ENCODE measurements around the gene CDKL4. TPM values are rescaled to one million over a fixed set of nuclear protein-coding genes. Genes with fewer than 3 reads are reported as not detected.
"Not testable (repeated sequence)": the region's sequence is repeated elsewhere in the genome, so short reads cannot be mapped to it uniquely, and the experiment has no call there.

CDKL4 gene
- total and polyA plus RNA-seq, 11 donors: 0.11 to 1.1 (median 0.67) TPM; not detected in 4

- TF ChIP-seq, protein P1, sequence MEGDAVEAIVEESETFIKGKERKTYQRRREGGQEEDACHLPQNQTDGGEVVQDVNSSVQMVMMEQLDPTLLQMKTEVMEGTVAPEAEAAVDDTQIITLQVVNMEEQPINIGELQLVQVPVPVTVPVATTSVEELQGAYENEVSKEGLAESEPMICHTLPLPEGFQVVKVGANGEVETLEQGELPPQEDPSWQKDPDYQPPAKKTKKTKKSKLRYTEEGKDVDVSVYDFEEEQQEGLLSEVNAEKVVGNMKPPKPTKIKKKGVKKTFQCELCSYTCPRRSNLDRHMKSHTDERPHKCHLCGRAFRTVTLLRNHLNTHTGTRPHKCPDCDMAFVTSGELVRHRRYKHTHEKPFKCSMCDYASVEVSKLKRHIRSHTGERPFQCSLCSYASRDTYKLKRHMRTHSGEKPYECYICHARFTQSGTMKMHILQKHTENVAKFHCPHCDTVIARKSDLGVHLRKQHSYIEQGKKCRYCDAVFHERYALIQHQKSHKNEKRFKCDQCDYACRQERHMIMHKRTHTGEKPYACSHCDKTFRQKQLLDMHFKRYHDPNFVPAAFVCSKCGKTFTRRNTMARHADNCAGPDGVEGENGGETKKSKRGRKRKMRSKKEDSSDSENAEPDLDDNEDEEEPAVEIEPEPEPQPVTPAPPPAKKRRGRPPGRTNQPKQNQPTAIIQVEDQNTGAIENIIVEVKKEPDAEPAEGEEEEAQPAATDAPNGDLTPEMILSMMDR (IDR thresholded peaks at IDR 0.05): no peak
- no peak for TF ChIP-seq POLR2A (IDR thresholded peaks at IDR 0.05)
- WGBS, 4 donors: 31 to 41% (median 36%) methylated on average over 8 of the region's 8 CpGs
- ATAC-seq: peak; percentile 77 to 81 (median 79)
- Histone ChIP-seq H3K4me1 (peaks cover 0 to 38% (median 6%) of the 10 kb centered on the region in 12 donors), H3K27ac (peak overlapping the region in 7 of 12 donors; percentile 1 to 47 (median 37)), H3K9me3 (no peaks in the 10 kb centered on the region), H3K27me3 (no peaks in the 10 kb centered on the region), H3K36me3 (no peaks in the 10 kb centered on the region), H3K4me3 (no peak overlapping the region)
- intact Hi-C loops (cut with DNase I): no loop called here
- no peak for DNase-seq
Measured at GRCh38 chr2:39141334-39142271, 102.2 kb downstream of the CDKL4 start.

- 69 to 74% (median 72%) methylated on average over 7 of the region's 7 CpGs for WGBS, 4 donors
- H3K27me3 ChIP-seq; H3K36me3 ChIP-seq; DNase-seq; intact Hi-C loops (cut with DNase I); H3K9me3 ChIP-seq; H3K4me3 ChIP-seq; ATAC-seq: not testable (repeated sequence)
- Histone ChIP-seq H3K27ac (peak overlapping the region in 9 of 12 donors; percentile 1 to 45 (median 30)), H3K4me1 (peaks cover 0 to 40% (median 6%) of the 10 kb centered on the region in 12 donors)
Measured at GRCh38 chr2:39140948-39141333, 102.8 kb downstream of the CDKL4 start.

GRCh38 chr2:39140322-39140847, 103.4 kb downstream of the CDKL4 start:
- TF ChIP-seq POLR2A (IDR thresholded peaks at IDR 0.05): no peak
- Histone ChIP-seq H3K4me1 (peaks cover 0 to 44% (median 6%) of the 10 kb centered on the region in 12 donors), H3K9me3 (no peaks in the 10 kb centered on the region), H3K27ac (peak overlapping the region in 11 of 12 donors; percentile 1 to 52 (median 30)), H3K36me3 (no peaks in the 10 kb centered on the region), H3K4me3 (no peak overlapping the region), H3K27me3 (no peaks in the 10 kb centered on the region)
- intact Hi-C loops (cut with DNase I): no loop called here
- WGBS, 4 donors: 36 to 54% (median 42%) methylated on average over 3 of the region's 3 CpGs
- ATAC-seq (peak; percentile 45 to 88 (median 77)), DNase-seq (no peak)

GRCh38 chr2:39139511-39140237, 104.1 kb downstream of the CDKL4 start:
- Histone ChIP-seq H3K36me3 (no peaks in the 10 kb centered on the region), H3K4me3 (no peak overlapping the region), H3K9me3 (no peaks in the 10 kb centered on the region), H3K27ac (peak overlapping the region in 7 of 12 donors; percentile 1 to 52 (median 45)), H3K27me3 (no peaks in the 10 kb centered on the region), H3K4me1 (peaks cover 0 to 44% (median 6%) of the 10 kb centered on the region in 12 donors)
- TF ChIP-seq POLR2A (IDR thresholded peaks at IDR 0.05): no peak
- TF ChIP-seq, protein P1 (IDR thresholded peaks at IDR 0.05): no peak
- DNase-seq: no peak
- 56 to 65% (median 64%) methylated on average over 2 of the region's 2 CpGs for WGBS, 4 donors
- no peak for ATAC-seq
- intact Hi-C loops (cut with DNase I): no loop called here

GRCh38 chr2:39138837-39139211, 104.9 kb downstream of the CDKL4 start:
- DNase-seq: no peak
- peaks cover 0 to 42% (median 6%) of the 10 kb centered on the region in 12 donors for H3K4me1 ChIP-seq
- H3K27me3 ChIP-seq: no peaks in the 10 kb centered on the region
- no peak for ATAC-seq
- WGBS, 4 donors: 93 to 95% (median 94%) methylated on average over 8 of the region's 8 CpGs
- no peak overlapping the region for H3K27ac ChIP-seq
- intact Hi-C loops (cut with DNase I): no loop called here
- no peaks in the 10 kb centered on the region for H3K9me3 ChIP-seq
- TF ChIP-seq, protein P1 (IDR thresholded peaks at IDR 0.05): no peak
- no peak for TF ChIP-seq POLR2A (IDR thresholded peaks at IDR 0.05)
- H3K4me3 ChIP-seq: no peak overlapping the region
- H3K36me3 ChIP-seq: no peaks in the 10 kb centered on the region

DNA sequence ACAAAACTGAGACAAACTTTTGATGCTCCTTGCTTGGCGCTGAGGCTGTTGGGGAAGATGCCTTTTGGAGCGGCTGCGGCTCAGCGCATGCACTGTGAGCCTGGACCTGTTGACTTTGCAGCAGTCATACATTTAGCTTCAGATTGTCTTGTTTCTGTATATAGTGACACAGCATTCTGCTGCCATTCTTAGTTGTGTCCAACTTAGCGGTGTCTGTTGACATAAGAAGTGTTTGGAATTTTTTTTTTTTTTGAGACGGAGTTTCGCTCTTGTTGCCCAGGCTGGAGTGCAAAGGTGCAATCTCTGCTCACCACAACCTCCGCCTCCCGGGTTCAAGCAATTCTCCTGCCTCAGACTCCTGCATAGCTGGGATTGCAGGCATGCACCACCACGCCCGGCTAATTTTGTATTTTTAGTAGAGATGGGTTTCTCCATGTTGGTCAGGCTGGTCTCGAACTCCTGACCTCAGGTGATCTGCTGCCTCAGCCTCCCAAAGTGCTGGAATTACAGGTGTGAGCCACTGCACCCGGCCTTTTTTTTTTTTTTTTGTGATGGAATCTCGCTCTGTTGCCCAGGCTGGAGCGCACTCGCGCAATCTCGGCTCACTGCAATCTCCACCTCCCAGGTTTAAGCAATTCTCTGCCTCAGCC, 105.5 kb downstream of the CDKL4 start:
- H3K27me3 ChIP-seq; DNase-seq; H3K4me3 ChIP-seq; H3K36me3 ChIP-seq; H3K27ac ChIP-seq; ATAC-seq; intact Hi-C loops (cut with DNase I); H3K9me3 ChIP-seq: not testable (repeated sequence)
- WGBS, 4 donors: 88 to 92% (median 89%) methylated on average over 18 of the region's 18 CpGs
- H3K4me1 ChIP-seq: peaks cover 0 to 37% (median 6%) of the 10 kb centered on the region in 12 donors
